Adrenal gland (tissue), 5 donors: ENCODE results near the gene SPTB.

Source experiments
- CTCF ChIP-seq, 6 experiments: fragments of 450-650 bp in 4 of 6; fragments of 200-600 bp in 2 of 6; sonication (generic) in 1 of 6; IDR thresholded peaks; 1 replicate in 5 of 6; 2 replicates in 1 of 6; pipeline versions ENCODE4 v1.5.1 to v1.8.0; 2016 to 2021; ENCODE audit warnings: antibody characterized with exemption in 6 of 6, mild to moderate bottlenecking in 2 of 6, moderate library complexity in 1 of 6
- POLR2A ChIP-seq, 2 donors: fragments of 450-650 bp; IDR thresholded peaks; one replicate each; pipeline ENCODE4 v1.6.1; 2017; ENCODE audit warnings: antibody characterized with exemption in 2 of 2, mild to moderate bottlenecking in 2 of 2, moderate library complexity in 1 of 2
- donor health status: DM: no; HTN: no; CAD: no.

- TF ChIP-seq CTCF (IDR thresholded peaks at IDR 0.05) (no peak), POLR2A (IDR thresholded peaks at IDR 0.05) (no peak)
Observed at GRCh38 chr14:64741961-64742360, 137.7 kb downstream of the SPTB start.
